Measurements from ENCODE around the gene DYRK1B.

DNA sequence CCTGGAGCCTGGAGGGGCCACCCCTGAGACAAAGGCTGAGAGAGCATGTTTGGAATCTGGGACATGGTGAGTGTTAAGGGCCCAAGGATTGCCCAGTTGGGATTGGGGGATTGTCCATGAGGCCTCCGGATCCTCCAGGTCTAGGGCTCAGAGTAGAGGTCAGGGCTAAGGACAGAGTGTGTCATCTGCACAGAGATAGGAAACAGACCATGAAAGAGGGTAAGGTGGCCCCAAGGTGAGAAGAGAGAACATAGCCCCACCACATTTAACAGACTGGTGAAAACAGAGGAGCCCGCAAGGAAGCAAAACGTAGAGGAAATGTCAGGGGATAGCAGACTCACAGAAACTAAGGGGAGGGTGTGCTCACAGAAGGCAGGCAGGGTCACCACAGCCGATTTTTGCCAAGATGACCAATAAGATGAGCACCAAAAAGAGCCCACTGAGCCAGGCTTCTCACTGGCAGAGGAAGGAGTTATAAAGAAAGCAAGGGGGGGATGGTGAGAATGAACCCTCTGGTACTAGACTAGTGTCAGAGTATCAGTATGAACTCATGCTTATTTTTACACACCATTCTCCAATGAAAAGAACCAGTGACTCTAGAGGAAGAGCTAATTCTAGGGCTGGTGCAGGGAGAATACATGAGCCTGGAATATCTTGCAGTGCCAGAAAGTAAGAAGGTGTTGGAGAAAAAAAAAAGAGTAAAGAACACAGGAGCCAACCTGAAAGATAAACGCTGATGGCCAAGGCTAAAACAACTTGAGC is 17.5 kb downstream of the DYRK1B start:
- TF ChIP-seq, protein P1, sequence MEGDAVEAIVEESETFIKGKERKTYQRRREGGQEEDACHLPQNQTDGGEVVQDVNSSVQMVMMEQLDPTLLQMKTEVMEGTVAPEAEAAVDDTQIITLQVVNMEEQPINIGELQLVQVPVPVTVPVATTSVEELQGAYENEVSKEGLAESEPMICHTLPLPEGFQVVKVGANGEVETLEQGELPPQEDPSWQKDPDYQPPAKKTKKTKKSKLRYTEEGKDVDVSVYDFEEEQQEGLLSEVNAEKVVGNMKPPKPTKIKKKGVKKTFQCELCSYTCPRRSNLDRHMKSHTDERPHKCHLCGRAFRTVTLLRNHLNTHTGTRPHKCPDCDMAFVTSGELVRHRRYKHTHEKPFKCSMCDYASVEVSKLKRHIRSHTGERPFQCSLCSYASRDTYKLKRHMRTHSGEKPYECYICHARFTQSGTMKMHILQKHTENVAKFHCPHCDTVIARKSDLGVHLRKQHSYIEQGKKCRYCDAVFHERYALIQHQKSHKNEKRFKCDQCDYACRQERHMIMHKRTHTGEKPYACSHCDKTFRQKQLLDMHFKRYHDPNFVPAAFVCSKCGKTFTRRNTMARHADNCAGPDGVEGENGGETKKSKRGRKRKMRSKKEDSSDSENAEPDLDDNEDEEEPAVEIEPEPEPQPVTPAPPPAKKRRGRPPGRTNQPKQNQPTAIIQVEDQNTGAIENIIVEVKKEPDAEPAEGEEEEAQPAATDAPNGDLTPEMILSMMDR (optimal IDR thresholded peaks at IDR 0.05 in 1 of 3, IDR thresholded peaks at IDR 0.05 in 1 of 3, conservative IDR thresholded peaks at IDR 0.05 in 1 of 3; ENCODE audit: extremely low read depth in 1 of 3, insufficient read depth in 2 of 3, low read length in 3 of 3), result no peak
- no peak for TF ChIP-seq EZH2 (IDR thresholded peaks at IDR 0.05; ENCODE audit: low read length)

All from keratinocyte (primary cell).